IPS-18c (cell line): ENCODE results near the gene NF1.
"Not testable (repeated sequence)": the region's sequence is repeated elsewhere in the genome, so short reads cannot be mapped to it uniquely, and the experiment has no call there.

Experiments
- H3K4me3 ChIP-seq: 2 replicates; pipeline ENCODE4 v1.7.0; 2013; ENCODE audit warnings: low read depth, mild to moderate bottlenecking, low read length, moderate library complexity; ENCODE audit not compliant: insufficient read depth
- H3K9me3 ChIP-seq: one replicate; pipeline ENCODE4 v1.6.1; 2013; ENCODE audit warnings: mild to moderate bottlenecking, low read length, moderate library complexity; ENCODE audit not compliant: control insufficient read depth, insufficient read depth

NF1 gene

DNA sequence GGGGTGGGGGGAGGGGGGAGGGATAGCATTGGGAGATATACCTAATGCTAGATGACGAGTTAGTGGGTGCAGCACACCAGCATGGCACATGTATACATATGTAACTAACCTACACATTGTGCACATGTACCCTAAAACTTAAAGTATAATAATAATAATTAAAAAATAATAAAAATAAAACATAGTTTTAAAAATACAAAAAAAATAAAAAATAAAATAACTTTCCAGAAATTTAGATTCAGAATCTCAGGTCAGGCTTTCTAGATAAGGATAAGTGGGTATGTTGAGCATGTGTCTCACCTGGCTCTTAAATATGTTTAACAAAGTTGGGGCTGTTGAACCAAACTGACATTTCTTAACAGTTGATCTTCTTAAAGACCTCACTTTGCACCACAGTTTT lies 193.2 kb downstream of the NF1 start:
- not testable (repeated sequence) for H3K9me3 ChIP-seq, H3K4me3 ChIP-seq

DNA sequence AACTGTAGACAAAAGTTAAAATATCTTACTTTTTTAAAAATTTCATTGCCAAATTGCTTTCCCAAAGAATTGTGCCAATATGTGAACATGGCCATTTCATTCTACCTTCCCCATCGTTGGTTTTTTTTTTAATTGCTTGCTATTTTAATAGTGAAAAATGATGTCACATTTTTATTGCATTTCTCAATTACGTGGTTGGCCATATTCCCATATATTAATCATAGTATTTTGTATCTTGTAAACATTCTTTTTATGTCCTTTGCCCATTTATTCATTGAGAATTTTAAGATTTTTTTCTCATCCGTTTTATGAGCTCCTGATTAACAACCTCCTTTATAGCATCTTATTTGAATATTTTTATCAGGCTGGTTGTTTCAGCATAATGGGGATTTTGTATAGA lies 195.0 kb downstream of the NF1 start:
- H3K9me3 ChIP-seq: no peaks in the 10 kb centered on the region
- no peak overlapping the region for H3K4me3 ChIP-seq

DNA sequence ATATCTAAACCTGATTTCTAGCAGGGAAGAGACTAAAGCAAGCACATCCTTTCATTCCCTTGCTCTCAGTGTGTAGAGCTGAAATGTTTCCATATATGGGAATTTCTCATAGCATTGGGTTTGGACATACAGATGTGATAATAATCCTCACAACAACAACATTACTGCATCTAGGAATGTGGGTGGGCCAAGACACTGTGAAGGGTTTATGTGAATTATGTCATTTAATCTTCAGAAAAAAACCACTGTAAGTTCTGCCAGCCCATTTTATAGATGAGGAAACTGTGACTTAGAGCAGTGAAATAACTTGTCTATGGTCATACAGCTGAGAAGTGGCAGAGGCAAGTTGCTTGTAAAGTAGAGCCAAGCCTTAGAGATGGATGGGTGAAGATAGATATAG lies 197.0 kb downstream of the NF1 start:
- Histone ChIP-seq H3K9me3 (no peaks in the 10 kb centered on the region), H3K4me3 (no peak overlapping the region)

DNA sequence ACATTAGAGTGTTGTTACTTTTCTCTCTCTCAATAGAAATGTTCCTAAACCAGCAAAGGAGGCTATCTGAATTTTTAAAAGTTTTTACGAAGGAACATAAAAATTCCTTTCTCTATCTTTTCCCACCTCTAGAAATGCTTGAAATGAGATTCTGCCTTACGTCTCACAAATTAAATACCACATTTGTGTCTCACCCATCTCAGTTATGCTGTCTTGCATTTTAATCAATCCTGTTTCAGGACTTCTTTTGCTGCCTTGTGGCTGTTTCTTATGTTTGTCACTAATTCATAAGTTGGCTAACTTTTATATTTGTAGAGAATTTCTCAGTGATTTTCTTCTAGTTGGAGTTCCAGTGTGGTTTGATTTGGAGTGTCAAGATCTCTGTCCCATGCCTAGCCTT lies 198.8 kb downstream of the NF1 start:
- no peak overlapping the region for H3K4me3 ChIP-seq
- no peaks in the 10 kb centered on the region for H3K9me3 ChIP-seq

DNA sequence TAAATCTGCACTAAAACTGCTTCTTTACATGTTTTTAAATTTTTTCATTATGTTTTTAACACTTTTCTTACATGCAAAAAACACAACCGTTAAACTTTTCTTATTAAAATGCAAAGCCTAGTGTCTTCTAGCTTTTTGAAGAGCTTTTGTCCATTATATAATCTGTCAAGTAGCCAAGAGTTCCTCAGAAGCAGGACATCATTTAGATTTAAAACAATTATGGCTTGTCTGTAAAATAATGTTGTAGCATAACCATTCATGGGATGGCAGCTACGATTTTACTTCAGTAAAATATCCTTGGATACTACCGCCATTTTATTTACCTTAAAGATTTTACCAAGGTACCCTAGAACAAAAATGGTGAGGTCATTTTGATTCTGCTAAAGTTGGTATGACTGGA lies 199.5 kb downstream of the NF1 start:
- no peak overlapping the region for H3K4me3 ChIP-seq
- H3K9me3 ChIP-seq: no peaks in the 10 kb centered on the region

DNA sequence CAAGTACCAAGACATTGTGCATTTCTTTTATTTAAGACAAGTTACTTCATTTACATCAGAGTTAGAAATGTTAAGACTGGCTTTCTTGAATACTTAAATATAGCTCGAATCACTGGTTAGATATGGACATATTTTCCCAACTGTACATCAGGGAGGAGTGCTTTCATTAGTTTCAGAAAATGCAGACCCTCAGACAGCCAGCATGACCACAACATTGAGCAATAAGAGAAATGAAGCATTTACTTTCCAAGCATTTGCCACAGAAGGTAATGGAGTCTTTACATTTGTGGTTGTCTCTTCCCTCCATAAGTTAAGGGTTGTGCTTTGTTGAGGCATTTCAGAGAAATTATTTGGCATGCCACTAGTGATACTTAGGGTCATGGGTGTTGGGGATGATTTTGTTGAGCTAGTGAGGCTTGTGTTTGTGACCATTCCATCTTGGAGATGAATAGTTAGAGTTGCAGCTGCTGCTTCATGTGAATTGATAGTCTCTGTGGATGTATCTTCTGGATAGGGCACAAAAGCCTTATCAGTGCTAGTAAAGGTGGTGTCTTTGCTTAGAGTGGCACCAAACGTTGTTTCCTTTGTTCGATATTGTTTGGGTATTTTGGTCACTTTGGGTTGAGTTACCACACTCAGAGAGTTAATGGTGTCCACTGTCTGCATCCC lies 200.2 kb downstream of the NF1 start:
- H3K9me3 ChIP-seq: no peaks in the 10 kb centered on the region
- H3K4me3 ChIP-seq: no peak overlapping the region

DNA sequence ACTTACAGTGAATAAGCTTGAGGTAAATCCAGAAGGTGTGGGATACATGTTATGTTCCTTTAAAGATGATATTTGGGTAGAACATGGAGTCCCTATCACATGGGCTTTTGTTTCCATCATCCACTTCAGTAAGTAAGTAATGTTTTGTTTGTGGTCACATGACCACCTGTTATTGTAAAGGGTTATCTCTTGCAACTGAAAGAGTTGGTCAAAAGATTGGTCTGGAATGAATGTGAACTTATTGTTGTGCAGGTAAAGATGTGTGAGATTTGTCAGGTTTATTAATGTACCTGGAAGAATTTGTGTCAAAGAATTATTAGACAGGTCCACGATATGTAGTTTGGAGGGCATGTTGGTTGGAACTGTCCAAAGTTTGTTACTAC lies 200.7 kb downstream of the NF1 start:
- H3K4me3 ChIP-seq: no peak overlapping the region
- H3K9me3 ChIP-seq: no peaks in the 10 kb centered on the region

DNA sequence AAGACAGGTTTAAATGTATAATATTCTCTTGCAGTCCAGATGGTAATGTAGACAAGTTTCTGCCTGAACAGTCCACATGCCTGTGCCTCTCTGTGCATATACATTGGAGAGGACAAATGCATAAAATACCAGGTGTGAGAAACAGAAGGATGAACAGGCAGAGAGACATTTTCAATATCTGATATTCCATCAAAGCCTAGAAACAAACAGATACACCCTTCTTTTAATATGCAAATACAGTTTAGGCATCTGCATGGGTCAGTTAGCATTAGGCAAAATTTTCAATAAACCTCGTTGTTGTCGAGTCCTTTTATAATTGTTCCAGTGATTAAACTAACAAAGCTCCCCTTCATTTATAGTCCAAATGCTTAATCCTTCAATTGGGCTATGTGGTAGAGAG lies 201.4 kb downstream of the NF1 start:
- Histone ChIP-seq H3K4me3 (no peak overlapping the region), H3K9me3 (no peaks in the 10 kb centered on the region)

DNA sequence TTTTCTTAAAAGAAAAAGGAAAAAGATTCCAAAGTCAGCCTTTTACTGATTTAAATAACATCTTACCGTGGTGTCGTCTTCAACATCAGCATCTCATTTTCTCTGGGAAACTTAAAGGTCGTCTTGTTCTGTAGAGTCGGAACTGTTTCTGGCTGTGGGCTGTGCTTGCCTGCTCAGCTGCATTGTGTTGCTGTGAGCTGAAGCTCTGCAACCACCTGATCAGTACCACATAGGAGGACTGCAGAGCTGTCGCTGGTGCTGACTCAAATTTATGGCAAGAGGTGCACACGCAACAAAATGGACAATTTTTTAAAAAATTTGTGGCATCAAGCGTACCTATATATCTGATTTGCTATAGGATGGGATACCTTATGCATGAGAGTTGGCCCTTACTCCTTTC lies 202.3 kb downstream of the NF1 start, which contains the start of gene OMG:
Gene OMG, minus strand, starts transcription at position 150 of the 400 bp plus-strand sequence. CDS start 908 bp downstream, outside the sequence.
- H3K4me3 ChIP-seq: no peak within 1 kb of the TSS
- H3K9me3 ChIP-seq: no peaks in the 10 kb centered on the region

DNA sequence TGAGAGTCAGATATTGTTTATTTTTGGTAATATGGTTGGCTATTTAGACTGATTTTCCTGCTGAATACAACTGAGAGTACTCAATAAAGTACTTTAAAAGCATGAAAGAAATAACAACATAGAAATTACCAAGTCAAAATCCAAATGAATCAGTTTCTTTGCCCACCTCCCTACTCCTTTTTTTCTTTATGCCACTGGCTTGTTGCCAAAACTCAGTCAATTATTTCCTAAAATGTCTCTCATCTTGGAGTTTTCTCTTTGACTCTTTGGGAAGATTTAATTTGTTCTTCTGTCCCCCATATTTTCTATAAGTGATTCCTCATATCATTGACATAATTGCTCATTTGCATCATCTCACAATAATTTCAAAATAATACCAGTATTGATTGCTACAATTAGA lies 204.8 kb downstream of the NF1 start:
- Histone ChIP-seq H3K9me3 (no peaks in the 10 kb centered on the region), H3K4me3 (no peak overlapping the region)

DNA sequence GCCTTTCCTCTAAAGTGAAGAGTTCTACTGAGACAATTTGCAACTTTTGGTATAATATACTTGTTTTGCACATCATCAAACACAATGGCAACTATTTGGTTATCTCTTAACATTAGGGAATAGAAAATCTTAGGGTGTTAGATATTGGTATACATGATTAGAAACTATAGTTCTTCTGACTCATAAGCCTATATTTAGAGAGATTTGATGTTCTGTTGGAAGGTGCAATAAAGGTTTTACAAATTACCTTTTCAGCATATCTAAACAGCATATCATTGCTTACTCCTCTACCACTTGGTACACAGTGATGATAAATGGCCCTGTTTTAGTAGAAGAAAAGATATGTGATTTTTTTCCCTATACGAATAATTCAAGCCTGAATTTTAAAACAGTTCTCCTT lies 212.9 kb downstream of the NF1 start:
- Histone ChIP-seq H3K4me3 (no peak overlapping the region), H3K9me3 (no peaks in the 10 kb centered on the region)

DNA sequence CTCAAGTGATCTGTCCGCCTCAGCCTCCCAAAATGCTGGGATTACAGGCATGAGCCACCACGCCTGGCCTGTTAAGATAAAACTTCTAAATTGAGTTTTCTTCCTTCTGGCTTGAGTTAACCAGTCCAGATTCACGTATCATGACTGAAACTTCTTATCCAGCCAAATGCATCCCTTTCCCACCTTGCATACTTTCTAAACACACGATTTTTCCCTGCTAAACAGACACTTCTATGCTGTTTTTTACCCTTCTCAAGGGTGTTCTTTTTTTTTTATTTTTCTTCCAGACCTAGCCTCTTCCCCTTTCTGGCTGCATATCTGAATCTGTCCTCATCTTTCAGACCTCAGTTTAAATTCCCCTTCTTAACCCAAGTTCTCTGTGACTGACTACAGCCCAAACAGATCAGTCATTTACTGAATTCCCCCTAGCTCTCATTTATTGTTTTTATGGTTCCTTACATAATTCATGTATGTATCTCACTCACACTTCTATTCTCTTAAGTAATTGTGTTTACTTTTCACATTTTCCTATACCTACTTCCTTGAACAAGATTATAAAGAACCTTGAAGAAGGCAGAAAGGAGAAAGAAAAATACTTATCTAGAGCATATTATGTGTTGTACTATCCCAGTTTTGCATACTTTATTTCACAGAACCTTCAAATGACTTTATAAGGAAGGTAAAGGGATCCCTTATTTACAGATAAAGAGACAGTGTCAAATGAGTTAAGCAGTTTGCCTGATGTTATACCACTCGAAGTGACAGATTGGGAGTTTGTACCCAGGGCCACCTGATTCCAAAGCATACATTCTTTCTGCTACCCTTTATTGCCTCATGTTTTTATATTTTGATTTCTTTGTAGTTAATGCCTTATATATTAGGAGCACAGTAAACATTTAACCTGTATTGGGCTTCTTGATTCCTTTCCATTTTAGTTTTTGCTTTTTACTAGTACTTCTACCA lies 213.9 kb downstream of the NF1 start:
- H3K4me3 ChIP-seq: no peak overlapping the region
- H3K9me3 ChIP-seq: no peaks in the 10 kb centered on the region

DNA sequence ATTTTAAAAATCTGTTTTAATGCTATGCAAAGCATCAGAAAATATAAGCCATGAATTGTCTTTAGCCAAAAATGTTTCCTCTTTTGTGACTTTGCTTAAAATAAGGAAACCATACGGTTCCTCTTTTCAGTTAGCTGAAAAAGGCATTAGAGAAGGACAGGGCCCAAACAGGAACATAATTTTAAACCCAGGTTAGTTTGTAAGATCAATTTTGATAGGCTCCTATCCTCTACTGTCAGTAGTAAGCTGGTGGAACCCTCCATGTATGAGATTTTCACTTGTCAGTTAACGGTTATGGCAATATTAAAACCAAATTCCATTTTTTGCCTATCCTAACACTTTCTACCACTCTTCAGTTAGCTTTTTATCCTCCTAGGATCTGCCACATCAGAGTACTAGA lies 214.8 kb downstream of the NF1 start:
- H3K4me3 ChIP-seq: no peak overlapping the region
- no peaks in the 10 kb centered on the region for H3K9me3 ChIP-seq

DNA sequence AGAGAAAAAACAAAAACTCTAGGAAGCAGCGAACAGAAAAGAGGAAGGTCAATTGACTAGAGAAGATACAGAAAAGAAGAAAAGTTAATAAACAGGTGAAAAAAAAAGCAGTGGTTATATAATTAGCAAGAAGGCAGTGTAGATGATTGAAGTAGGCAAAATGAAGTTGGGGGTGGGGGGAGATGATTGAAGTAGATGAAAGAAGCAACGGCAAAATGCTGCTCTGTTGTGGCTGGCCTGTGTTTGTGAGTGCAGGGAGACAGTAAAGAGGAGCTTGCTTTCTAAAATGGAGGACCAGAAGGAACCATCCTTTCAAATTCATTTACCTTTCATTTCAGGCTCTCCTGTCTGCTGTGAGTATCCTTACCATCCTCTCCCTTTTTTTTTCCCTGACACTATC lies 215.5 kb downstream of the NF1 start:
- Histone ChIP-seq H3K9me3 (no peaks in the 10 kb centered on the region), H3K4me3 (no peak overlapping the region)

DNA sequence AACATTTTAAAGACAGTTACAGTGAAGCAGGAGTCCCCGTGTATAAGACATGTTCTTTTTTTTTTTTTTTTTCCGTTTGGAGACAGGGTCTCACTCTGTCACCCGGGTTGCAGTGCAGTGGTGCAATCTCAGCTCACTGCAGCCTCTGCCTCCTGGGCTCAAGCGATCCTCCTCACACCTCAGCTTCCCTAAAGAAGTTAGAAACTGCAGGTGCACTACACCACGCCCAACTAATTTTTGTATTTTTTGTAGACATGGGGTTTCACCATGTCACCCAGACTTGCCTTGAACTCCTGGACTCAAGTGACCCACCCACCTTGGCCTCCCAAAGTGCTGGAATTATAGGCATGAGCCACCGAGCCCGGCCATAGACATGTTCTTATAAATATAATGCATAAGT lies 216.1 kb downstream of the NF1 start:
- no peak overlapping the region for H3K4me3 ChIP-seq
- H3K9me3 ChIP-seq: no peaks in the 10 kb centered on the region

DNA sequence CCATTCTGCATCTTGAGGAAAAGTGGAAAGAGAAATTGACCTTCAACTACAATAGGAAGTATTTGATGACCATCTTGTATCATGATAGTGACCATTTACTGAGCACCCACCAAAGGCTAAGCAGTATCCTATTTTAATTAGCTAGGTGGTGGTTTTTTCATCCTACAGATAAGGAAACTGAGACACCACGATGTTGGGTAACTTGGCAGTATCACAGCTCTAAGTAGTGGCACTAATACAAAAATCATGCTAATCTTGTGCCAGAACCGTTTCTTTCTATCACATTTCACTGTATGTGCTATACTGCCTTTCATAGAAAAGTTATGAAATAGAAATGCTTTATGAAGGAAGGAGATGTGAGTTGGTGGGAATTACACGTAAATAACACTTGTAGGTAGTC lies 216.7 kb downstream of the NF1 start:
- no peak overlapping the region for H3K4me3 ChIP-seq

DNA sequence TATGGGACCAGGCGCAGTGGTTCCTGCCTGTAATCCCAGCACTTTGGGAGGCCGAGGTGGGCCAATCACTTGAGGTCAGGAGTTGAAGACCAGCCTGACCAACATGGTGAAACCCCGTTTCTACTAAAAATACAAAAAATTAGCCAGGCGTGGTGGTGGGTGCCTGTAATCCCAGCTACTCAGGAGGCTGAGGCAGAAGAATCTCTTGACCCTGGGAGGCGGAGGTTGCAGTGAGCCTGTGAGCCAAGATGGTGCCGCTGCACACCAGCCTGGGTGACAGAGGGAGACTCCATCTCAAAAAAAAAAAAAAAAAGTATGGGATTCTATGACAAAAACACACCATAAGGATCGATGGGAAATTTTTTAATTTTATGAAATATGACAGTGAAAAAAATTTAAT lies 217.4 kb downstream of the NF1 start:
- not testable (repeated sequence) for H3K9me3 ChIP-seq, H3K4me3 ChIP-seq

More for the DNA sequence above, 216.7 kb downstream of the NF1 start:
- no peaks in the 10 kb centered on the region for H3K9me3 ChIP-seq

DNA sequence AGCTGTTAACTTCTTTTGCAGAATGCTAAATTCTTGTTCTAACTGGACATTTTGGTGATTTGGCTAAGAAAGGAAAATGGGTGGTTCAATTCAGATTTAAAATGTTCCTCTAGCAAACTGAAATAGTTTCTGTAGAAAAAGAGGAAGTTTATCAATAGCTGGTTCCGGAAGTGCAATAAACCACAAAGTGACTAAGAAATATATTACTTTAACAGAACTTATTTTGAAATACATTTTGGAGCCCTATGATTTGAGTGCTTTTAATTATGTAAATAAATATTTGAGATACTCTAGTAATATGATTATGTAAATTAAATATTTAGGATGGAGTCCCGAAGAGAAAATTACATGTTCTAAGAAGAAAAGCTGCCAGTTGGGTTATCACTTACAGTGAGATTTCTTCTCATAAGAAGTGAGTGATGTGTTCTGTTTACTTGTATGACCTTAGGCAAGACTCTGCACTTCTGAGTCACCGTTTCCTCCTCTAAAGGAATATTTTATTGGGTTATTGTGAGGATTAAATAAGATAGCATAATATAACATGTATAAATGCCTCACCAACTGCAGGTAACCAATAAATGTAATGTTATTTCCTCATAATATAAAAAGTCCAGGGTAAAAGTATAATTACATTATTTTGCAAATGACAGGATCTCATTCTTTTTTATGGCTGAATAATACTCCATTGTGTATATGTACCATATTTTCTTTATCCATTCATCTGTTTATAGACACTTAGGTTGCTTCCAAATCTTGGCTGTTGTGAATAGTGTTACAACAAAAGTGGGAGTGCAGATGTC lies 219.4 kb downstream of the NF1 start, which contains the start of gene EVI2B:
Gene EVI2B, minus strand, starts transcription at position 73 of the 800 bp plus-strand sequence. CDS start 8,445 bp downstream, outside the sequence.
- H3K9me3 ChIP-seq: no peaks in the 10 kb centered on the region
- no peak within 1 kb of the TSS for H3K4me3 ChIP-seq
